Fibroblast of skin of scalp (primary cell): ENCODE measurements around the gene SLC9B2. TPM values are rescaled to one million over a fixed set of nuclear protein-coding genes. Genes with fewer than 3 reads are reported as not detected.

ENCODE experiments used
- DNase-seq: peaks from one replicate; pipeline ENCODE4 v3.0.0-alpha.2; 2013
- polyA plus RNA-seq, 2 experiments: library from polyadenylated mRNA; unstranded; fragments of 120-200 nt; gene quantifications; one replicate each; pipeline ENCODE4 v1.2.1, GENCODE V29; 2013; ENCODE audit not compliant: insufficient read length in 2 of 2

Gene SLC9B2
- polyA plus RNA-seq (2013, experiment 1 of 2; ENCODE audit: insufficient read length): 12.6 TPM
- polyA plus RNA-seq (2013, experiment 2 of 2; ENCODE audit: insufficient read length): 12.1 TPM

- no peak for DNase-seq
These were observed at the start of gene SLC9B2 for GRCh38 chr4:103076747-103077347. SLC9B2 (minus strand) TSS chr4:103076761; CDS start chr4:103067550, 9,211 bp downstream.

GRCh38 chr4:103126126-103126525 is 49.6 kb upstream of the SLC9B2 start:
- DNase-seq: no peak

- DNase-seq: no peak
These were observed 46.6 kb upstream of the SLC9B2 start for GRCh38 chr4:103123114-103123513.

GRCh38 chr4:103118166-103118565 is 41.6 kb upstream of the SLC9B2 start:
- DNase-seq: no peak

GRCh38 chr4:103111598-103111997 is 35.0 kb upstream of the SLC9B2 start:
- no peak for DNase-seq

- DNase-seq: no peak
These were observed 32.0 kb upstream of the SLC9B2 start for GRCh38 chr4:103108542-103108941.

- no peak for DNase-seq
These were observed 29.2 kb upstream of the SLC9B2 start for GRCh38 chr4:103105558-103106356.

GRCh38 chr4:103104886-103105285 is 28.3 kb upstream of the SLC9B2 start:
- DNase-seq: no peak

- no peak for DNase-seq
These were observed 24.1 kb upstream of the SLC9B2 start for GRCh38 chr4:103100691-103101090.

- peak; percentile 93 for DNase-seq
These were observed 23.3 kb upstream of the SLC9B2 start, which contains the start of gene BDH2 for GRCh38 chr4:103099691-103100392. BDH2 (minus strand) TSS chr4:103099834; CDS start chr4:103096254, 3,580 bp downstream.

GRCh38 chr4:103098756-103099440 is 22.3 kb upstream of the SLC9B2 start:
- DNase-seq: no peak

GRCh38 chr4:103098341-103098740 is 21.8 kb upstream of the SLC9B2 start:
- no peak for DNase-seq

- DNase-seq: no peak
These were observed 20.6 kb upstream of the SLC9B2 start for GRCh38 chr4:103097112-103097511.

GRCh38 chr4:103095080-103095479 is 18.5 kb upstream of the SLC9B2 start:
- DNase-seq: no peak

GRCh38 chr4:103092245-103092644 is 15.7 kb upstream of the SLC9B2 start:
- no peak for DNase-seq

GRCh38 chr4:103091601-103092223 is 15.2 kb upstream of the SLC9B2 start:
- DNase-seq: peak; percentile 73

- DNase-seq: no peak
These were observed 12.9 kb upstream of the SLC9B2 start for GRCh38 chr4:103089481-103089880.

GRCh38 chr4:103086551-103086950 is 10.0 kb upstream of the SLC9B2 start:
- no peak for DNase-seq

- no peak for DNase-seq
These were observed 9.1 kb upstream of the SLC9B2 start for GRCh38 chr4:103085555-103086196.

GRCh38 chr4:103079621-103080020 is 3.1 kb upstream of the SLC9B2 start:
- no peak for DNase-seq

- DNase-seq: peak; percentile 72
These were observed 441 bp downstream of the SLC9B2 start for GRCh38 chr4:103075894-103076746.
